Skeletal muscle cell (primary cell): Measurements from ENCODE around the gene LAMA3.

ENCODE experiments used
- DNase-seq: peaks from one replicate; pipeline ENCODE4 v3.0.0-alpha.2; 2010; ENCODE audit warnings: low read depth
- H3K4me3 ChIP-seq: 2 replicates; pipeline ENCODE4 v1.5.1; 2011; ENCODE audit warnings: low read depth, mild to moderate bottlenecking, control low read depth, low read length, moderate library complexity

LAMA3 gene

GRCh38 chr18:23880931-23881617 is 191.8 kb downstream of the LAMA3 start:
- no peak for DNase-seq

GRCh38 chr18:23881778-23882177 is 192.5 kb downstream of the LAMA3 start:
- DNase-seq: no peak
- no peak overlapping the region for H3K4me3 ChIP-seq

More at GRCh38 chr18:23880931-23881617, 191.8 kb downstream of the LAMA3 start:
- no peak overlapping the region for H3K4me3 ChIP-seq

- no peak overlapping the region for H3K4me3 ChIP-seq
- no peak for DNase-seq
Observed at GRCh38 chr18:23882616-23883276, 193.5 kb downstream of the LAMA3 start.

- no peak for DNase-seq
- no peak overlapping the region for H3K4me3 ChIP-seq
Observed at GRCh38 chr18:23883277-23883790, 194.1 kb downstream of the LAMA3 start.

- no peak for DNase-seq
- no peak overlapping the region for H3K4me3 ChIP-seq
Observed at GRCh38 chr18:23884681-23885375, 195.6 kb downstream of the LAMA3 start.

- DNase-seq: no peak
- no peak overlapping the region for H3K4me3 ChIP-seq
Observed at GRCh38 chr18:23885750-23886149, 196.5 kb downstream of the LAMA3 start.

- H3K4me3 ChIP-seq: no peak overlapping the region
- DNase-seq: no peak
Observed at GRCh38 chr18:23887035-23887434, 197.8 kb downstream of the LAMA3 start.

GRCh38 chr18:23887493-23887892 is 198.2 kb downstream of the LAMA3 start:
- DNase-seq: no peak
- H3K4me3 ChIP-seq: no peak overlapping the region

GRCh38 chr18:23888881-23889280 is 199.6 kb downstream of the LAMA3 start:
- no peak for DNase-seq
- no peak overlapping the region for H3K4me3 ChIP-seq

- no peak for DNase-seq
Observed at GRCh38 chr18:23889907-23890306, 200.7 kb downstream of the LAMA3 start.

GRCh38 chr18:23890589-23890988 is 201.3 kb downstream of the LAMA3 start:
- H3K4me3 ChIP-seq: no peak overlapping the region
- no peak for DNase-seq

More at GRCh38 chr18:23889907-23890306, 200.7 kb downstream of the LAMA3 start:
- no peak overlapping the region for H3K4me3 ChIP-seq

- DNase-seq: no peak
Observed at GRCh38 chr18:23893653-23894052, 204.4 kb downstream of the LAMA3 start.

GRCh38 chr18:23894661-23895175 is 205.5 kb downstream of the LAMA3 start:
- no peak for DNase-seq
- no peak overlapping the region for H3K4me3 ChIP-seq

More at GRCh38 chr18:23893653-23894052, 204.4 kb downstream of the LAMA3 start:
- no peak overlapping the region for H3K4me3 ChIP-seq

- no peak overlapping the region for H3K4me3 ChIP-seq
- no peak for DNase-seq
Observed at GRCh38 chr18:23897291-23897690, 208.0 kb downstream of the LAMA3 start.

- H3K4me3 ChIP-seq: no peak overlapping the region
- DNase-seq: no peak
Observed at GRCh38 chr18:23897733-23898132, 208.5 kb downstream of the LAMA3 start.

- H3K4me3 ChIP-seq: no peak overlapping the region
- no peak for DNase-seq
Observed at GRCh38 chr18:23900994-23901393, 211.7 kb downstream of the LAMA3 start.

- no peak overlapping the region for H3K4me3 ChIP-seq
- DNase-seq: no peak
Observed at GRCh38 chr18:23902396-23902795, 213.1 kb downstream of the LAMA3 start.

- no peak for DNase-seq
Observed at GRCh38 chr18:23903971-23904370, 214.7 kb downstream of the LAMA3 start.

GRCh38 chr18:23906658-23907057 is 217.4 kb downstream of the LAMA3 start:
- H3K4me3 ChIP-seq: no peak overlapping the region
- DNase-seq: no peak

More at GRCh38 chr18:23903971-23904370, 214.7 kb downstream of the LAMA3 start:
- no peak overlapping the region for H3K4me3 ChIP-seq

- DNase-seq: no peak
Observed at GRCh38 chr18:23908827-23909226, 219.6 kb downstream of the LAMA3 start.

More at GRCh38 chr18:23908827-23909226, 219.6 kb downstream of the LAMA3 start:
- no peak overlapping the region for H3K4me3 ChIP-seq
